ENCODE measurements around the gene RGS3.

DNA sequence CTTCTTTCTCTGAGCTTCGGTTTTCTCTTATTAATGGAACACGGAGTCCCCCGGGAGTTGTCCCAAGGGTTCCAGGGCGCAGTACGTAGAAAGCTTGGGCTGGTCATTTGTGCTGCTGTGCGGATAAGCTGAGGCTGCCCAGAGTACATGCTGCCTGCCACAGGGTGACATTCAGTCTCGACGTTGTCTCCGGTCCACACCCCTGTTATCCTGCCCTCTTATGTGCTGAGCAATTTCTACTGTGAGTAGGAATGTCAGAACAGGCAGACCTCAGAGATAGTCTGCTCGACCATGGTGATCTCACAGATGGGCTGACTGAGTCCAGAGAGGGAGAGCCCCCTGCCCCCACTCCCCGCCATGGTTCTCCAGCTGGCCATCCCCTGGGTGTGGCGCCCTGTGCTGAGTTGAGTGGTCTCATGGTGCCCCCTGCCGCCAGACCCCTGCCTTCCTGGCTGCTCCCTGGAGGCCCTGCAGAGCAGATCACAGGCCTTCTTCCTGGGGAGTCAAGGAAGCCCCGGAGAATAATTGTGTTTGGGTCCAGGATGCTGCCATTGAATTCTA, 124.0 kb downstream of the RGS3 start:
- TF ChIP-seq RAD21 (IDR thresholded peaks at IDR 0.05; ENCODE audit: insufficient read depth, low read depth, low read length) (peak; percentile 61), RBBP5 (conservative IDR thresholded peaks at IDR 0.05) (no peak), SMC3 (IDR thresholded peaks at IDR 0.05; ENCODE audit: borderline replicate concordance, low read length) (no peak), SRF (IDR thresholded peaks at IDR 0.05; ENCODE audit: low read depth in 2 of 2, low read length in 2 of 2) (no peak), ZNF24 (IDR thresholded peaks at IDR 0.05) (no peak), NFYB (IDR thresholded peaks at IDR 0.05; ENCODE audit: insufficient read depth, low read depth, low read length) (no peak), TCF12 (IDR thresholded peaks at IDR 0.05; ENCODE audit: low read depth, low read length) (no peak), MYC (IDR thresholded peaks at IDR 0.05; ENCODE audit: insufficient read depth, insufficient read length, insufficient replicate concordance, low read length, severe bottlenecking) (no peak), SUZ12 (IDR thresholded peaks at IDR 0.05; ENCODE audit: unreplicated experiment) (no peak)
- TF ChIP-seq, protein P1, sequence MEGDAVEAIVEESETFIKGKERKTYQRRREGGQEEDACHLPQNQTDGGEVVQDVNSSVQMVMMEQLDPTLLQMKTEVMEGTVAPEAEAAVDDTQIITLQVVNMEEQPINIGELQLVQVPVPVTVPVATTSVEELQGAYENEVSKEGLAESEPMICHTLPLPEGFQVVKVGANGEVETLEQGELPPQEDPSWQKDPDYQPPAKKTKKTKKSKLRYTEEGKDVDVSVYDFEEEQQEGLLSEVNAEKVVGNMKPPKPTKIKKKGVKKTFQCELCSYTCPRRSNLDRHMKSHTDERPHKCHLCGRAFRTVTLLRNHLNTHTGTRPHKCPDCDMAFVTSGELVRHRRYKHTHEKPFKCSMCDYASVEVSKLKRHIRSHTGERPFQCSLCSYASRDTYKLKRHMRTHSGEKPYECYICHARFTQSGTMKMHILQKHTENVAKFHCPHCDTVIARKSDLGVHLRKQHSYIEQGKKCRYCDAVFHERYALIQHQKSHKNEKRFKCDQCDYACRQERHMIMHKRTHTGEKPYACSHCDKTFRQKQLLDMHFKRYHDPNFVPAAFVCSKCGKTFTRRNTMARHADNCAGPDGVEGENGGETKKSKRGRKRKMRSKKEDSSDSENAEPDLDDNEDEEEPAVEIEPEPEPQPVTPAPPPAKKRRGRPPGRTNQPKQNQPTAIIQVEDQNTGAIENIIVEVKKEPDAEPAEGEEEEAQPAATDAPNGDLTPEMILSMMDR (IDR thresholded peaks at IDR 0.05 in 2 of 3, conservative IDR thresholded peaks at IDR 0.05 in 1 of 3; ENCODE audit: control insufficient read depth in 2 of 3, extremely low read depth in 1 of 3, insufficient read depth in 1 of 3, low read depth in 3 of 3, low read length in 3 of 3): peak in 2 of 3 experiments; percentile 19 to 36; a peak in 2 of 6 replicates
- TF ChIP-seq, protein P2, sequence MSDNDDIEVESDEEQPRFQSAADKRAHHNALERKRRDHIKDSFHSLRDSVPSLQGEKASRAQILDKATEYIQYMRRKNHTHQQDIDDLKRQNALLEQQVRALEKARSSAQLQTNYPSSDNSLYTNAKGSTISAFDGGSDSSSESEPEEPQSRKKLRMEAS (IDR thresholded peaks at IDR 0.05; ENCODE audit: low read depth, low read length): no peak

All from GM12878 (cell line).